G401 (cell line): ENCODE measurements around the gene AUNIP. TPM values are rescaled to one million over a fixed set of nuclear protein-coding genes. Genes with fewer than 3 reads are reported as not detected.
A peak's percentile ranks its signal among the peaks of the same experiment; 100 is the strongest.
"Not testable (repeated sequence)": the region's sequence is repeated elsewhere in the genome, so short reads cannot be mapped to it uniquely, and the experiment has no call there.

ENCODE experiments used
- DNase-seq: peaks from one replicate; pipeline ENCODE4 v3.0.0-alpha.2; 2015; ENCODE audit warnings: low spot score
- in situ Hi-C: cut with HindIII; loops from 2 replicates; pipeline ENCODE4 v1.10.0; 2016; ENCODE audit warnings: low sequenced_read_pairs, mixed read lengths
- total RNA-seq: library from RNA; depleted of rRNA; stranded (reverse); fragments of >200 nt; shearing (Covaris generic); gene quantifications from 2 replicates; pipeline ENCODE4 v1.2.3, GENCODE V29; 2014

AUNIP gene
- total RNA-seq, 1 experiment from 2014 or later: 28.9 TPM

DNA sequence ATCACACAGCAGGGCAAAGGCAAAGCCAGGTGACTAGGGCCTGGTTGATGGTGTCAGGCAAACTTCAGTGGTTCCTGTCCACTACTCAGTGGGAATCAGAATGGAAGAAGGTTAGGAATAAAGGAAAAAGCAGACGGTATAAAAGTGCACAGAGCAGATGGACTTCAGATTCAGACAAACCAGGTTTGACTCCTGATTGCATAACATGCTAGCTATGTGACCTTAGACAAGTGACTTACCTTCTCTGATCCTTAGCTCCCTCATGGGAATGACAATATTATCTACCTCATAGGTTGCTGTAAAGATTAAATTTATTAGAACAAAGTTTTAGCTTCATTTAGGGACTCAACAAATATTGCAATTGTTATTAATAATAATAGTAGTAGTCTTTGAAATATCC, 11.4 kb upstream of the AUNIP start:
- in situ Hi-C loops: no loop called here

DNA sequence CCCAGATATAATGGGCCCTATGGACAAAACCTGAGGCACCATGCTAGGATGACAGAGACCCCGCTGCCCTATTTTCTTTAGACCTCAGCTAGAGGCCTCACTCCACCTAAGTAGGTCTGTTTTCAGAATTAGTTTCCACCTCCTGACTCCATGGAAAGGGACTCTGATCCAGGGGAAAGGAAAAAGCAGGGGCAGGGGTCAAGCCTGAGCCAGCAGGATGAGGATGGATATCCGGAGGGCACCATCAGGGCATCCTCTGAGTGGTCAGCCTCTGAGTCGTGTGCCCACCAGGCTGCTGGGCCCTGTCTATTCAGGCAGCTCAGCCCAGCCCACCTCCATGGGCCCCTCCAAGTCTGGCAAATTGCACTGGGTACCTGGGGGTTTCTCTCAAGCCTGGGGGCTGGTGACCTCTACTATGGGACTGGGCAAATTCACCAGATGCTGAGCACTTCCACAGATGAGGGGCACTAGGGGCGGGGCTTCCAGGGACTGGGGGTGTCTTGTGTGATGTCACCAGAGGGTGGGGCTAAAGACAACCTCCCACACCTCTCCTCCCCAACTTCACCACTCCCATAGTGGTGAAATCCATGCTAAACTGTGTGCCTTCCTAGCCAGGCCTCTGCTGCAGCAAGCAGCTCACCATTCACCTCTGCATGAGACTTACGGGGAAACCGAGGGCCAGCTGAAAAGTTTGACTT, 10.8 kb upstream of the AUNIP start:
- in situ Hi-C loops: no loop called here
- no peak for DNase-seq

More for the DNA sequence above, 11.4 kb upstream of the AUNIP start:
- no peak for DNase-seq

DNA sequence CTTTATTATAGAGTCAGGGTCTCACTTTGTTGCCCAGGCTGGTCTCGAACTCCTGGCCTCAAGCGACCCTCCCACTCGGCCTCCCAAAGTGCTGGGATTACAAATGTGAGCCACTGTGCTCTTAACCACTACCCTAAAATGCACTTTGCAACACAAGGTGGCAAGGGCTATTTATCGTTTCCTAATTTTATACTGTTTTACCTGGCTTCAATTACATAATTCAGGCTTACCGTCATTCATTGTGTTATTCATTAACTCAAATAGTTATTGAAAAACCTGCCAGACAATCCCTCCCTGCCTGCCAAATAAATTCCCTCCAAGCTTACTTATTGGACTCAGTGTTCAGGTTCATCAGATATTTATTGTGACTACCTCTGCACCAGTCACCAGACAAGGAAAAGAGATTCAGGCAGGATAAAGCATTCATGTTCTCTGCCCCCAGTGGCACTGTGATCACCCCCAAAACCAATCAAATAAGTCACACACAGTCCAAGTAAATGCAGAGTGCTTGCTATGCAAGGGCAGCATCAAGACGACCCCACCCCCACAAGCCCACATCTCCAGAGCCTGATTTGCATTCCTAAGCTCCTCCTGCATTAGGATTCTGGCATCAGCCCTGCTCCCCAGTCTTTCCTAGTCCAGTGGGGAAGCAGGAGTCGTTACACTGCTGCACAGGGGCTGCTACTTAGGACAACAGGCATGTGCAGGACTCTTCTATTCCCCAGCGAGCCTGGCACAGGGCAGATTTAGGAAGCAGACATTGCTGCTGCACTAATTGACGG, 8.1 kb upstream of the AUNIP start:
- no peak for DNase-seq
- in situ Hi-C loops: no loop called here

DNA sequence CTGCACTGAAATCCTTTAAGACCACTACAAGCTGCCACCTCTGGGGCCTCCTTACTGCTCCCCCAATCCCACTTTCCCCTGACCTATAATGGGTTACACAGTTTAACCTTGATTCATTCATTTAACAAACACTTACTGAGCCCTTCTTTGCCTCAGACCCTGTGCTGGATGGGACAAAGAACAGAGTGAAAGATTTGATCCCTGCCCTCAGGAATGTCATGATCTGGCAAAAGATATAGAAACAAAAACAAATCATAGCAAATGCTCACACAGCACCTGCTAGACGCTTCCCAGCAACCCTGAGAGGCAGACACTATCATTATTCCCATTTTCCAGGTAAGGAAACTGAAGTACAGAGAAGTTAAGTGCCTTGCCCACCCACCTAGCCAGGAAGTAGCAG, 7.0 kb upstream of the AUNIP start:
- in situ Hi-C loops: no loop called here
- no peak for DNase-seq

DNA sequence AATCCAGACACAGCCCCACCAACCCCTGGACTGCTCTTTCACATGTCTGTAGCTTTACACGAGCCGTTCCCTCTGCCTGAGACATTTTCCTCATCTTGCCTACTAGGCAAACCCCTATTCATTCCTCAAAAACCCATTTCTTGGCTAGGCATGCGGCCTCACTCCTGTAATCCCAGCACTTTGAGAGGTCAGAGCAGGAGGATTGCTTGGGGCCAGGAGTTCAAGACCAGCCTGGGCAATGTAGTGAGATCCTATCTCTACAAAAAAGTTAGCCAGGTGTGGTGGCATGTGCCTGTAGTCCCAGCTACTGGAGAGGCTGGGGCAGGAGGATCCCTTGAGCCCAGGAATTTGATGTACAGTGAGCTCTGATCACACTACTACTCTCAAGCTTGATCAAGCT, 5.2 kb upstream of the AUNIP start:
- in situ Hi-C loops: no loop called here
- no peak for DNase-seq

DNA sequence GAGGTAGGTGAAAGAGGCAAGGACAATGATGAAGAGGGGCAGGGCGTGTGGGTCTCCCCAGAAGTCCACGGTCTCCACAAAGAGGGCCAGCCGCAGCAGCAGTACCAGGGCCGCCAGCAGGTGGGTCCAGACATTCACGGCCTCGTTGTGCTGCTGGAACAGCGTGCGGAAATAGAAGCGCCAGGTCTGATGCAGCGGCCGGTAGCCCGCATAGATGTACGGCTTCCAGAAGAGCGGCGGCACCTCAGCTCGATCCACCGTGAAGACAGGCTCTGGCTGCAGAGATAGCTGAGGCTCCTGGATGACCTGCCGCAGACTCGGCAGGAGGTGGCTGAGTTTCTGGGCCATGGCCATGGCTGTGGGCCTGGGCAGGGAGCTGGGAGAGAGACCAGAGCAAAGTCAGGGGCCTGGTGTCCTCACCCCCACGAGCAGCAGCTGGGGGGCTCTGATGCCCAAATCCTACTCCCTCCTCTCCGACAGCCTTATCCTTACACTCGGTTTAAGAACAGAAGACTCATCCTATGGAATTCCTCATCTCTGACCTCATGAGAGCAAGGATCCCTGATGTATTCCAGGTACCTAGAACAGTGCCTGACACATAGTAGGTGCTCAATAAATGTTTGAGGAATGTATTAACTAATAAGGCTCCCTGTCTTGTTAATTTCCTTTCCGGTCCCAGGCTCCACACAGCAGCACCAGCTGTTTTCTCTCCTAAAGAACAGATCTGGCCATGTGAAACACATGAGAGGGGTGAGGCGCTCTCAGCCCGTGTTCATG, 4.4 kb upstream of the AUNIP start:
- peak; percentile 71 for DNase-seq
- in situ Hi-C loops: no loop called here

DNA sequence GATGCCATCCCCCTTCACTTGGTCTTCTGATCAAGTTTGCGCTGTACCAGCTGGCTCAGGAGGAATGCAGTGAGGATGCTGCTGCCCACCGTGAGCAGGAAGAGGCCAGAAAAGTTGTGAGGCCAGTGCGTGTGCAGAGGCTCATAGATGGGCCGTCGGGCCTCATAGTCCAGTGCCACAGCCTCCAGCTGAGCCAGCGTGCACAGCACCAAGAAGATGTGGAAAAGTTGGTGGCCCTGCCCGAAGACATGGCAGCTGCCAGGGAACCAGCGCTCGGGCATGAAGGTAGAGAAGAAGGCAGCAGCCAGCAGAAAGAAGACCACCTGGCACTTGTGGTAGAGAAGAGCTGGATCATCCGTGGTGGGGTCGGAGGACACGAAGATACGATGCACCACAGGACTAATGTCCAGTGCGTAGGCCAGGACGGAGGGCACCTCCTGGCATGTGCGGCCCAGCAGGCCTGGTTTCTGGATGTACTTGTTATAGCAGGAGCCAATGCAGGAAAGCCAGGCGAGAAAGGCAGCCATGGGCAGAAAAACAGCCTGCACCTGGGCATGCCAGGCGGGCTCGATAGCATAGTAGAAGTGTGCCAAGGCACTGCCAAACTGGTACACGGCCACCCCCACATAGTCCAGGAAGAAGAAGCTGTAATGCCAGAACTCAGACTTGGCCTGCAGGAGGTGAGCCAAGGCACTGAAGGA, 3.7 kb upstream of the AUNIP start:
- DNase-seq: peak; percentile 74
- in situ Hi-C loops: no loop called here

DNA sequence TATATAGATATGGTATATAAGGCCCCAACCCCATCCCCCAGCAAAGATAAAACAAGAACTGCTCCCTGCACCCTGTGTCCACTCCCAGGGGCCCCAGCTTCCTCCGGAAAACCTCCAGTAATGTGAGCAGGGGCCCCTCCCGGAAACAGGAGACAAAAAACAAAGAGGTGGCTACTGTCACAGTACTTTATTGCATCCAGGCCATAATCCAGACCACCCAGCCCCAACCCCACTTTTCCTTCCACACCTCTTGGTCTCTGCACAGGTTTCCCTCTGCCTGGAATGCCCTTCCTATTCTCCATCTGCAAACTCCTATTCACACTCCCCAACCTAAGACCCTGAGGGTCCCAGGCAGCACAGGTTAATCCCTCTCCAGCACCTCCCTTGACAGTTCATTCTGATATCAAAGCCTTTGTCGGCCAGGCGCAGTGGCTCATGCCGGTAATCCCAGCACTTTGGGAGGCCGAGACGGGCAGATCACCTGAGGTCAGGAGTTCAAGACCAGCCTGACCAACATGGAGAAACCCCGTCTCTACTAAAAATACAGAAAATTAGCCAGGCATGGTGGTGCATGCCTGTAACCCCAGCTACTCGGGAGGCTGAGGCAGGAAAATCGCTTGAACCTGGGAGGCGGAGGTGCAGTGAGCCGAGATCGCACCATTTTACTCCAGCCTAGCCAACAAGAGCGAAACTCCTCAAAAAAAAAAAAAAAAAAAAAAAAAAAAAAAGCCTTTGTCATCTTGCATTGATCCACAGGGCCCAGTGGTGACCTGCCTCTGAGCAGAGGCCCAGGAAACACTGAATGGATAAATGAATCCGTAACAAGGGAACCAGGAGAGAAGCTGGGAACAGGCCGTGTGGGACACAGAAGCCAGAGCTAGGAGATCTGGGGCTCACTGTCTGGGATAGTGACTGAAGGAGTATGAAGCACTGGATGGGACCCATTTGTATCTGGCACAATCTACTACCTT, 2.3 kb upstream of the AUNIP start:
- in situ Hi-C loops: no loop called here
- DNase-seq: no peak

DNA sequence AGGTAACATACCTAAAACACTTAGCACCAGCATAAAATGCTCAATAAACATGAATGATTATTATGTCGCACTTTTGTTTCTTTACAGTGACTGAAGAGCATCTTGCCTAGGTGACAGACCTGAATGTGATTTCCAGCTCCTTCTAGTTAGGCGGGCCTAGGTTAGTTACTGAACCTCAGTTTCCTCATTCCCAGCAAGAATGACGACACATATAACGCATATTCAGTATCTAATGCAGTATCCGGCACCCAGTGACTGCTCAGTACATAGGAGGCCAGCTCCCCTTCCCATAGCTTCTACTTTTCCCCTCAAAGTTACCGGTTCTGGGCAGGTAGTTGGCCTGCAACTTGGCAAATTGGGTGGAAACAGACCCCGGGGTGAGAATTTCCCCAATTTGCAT, 763 bp downstream of the AUNIP start:
- DNase-seq: no peak

DNA sequence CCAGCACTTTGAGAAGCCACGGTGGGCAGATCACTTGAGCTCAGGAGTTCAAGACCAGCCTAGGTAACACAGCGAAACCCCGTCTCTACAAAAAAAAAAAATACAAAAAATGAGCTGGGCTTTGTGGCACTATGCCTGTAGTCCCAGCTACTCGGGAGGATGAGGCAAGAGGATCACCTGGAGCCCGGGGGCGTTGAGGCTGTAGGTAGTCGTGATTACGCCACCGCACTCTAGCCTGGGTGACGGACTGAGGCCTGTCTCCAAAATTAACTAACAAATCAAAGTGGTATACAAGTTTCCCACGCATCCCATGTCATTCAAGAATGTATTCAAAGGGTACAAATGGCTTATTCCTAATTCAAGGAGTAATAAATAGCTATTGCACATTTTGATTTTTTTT, 2.4 kb downstream of the AUNIP start:
- in situ Hi-C loops: no loop called here
- no peak for DNase-seq

More for the DNA sequence above, 763 bp downstream of the AUNIP start:
- in situ Hi-C loops: no loop called here

DNA sequence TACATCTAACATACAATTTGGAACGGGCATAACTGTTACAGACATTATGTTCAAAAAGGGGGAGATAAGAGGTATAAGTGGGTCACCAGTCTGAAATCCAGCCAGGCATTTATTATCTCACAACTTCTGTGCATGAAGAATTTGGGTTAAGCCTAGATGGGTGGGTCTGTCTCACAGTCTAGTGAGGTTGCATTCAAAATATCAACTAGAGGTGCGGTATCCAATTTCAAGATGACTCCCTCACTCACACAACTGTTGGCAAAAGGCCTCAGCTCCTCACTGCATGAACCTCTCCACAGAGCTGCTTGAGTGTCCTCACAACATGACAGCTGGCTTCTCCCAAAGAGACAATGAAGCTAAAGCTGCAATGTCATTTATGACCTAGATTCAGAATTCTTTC, 4.7 kb downstream of the AUNIP start:
- in situ Hi-C loops: no loop called here
- no peak for DNase-seq

DNA sequence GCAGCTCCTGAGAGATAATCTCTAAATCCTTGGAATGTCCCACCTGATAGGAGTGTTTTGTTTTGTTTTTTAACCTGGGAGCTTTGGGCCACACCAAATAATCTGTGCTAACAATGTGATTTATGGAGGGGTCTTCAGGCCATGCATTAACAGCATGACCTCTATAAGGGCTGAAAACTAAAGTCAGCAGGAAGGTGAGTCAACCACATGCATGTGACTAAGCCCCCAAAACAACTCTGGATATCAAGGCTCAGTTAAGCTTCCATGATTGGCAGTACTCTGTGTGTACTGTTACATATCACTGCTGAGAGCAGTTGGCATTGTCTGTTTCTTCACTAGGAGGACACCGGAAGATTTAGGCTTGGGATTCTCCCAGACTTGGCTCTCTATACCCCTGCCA, 10.7 kb downstream of the AUNIP start:
- in situ Hi-C loops: no loop called here
- no peak for DNase-seq

DNA sequence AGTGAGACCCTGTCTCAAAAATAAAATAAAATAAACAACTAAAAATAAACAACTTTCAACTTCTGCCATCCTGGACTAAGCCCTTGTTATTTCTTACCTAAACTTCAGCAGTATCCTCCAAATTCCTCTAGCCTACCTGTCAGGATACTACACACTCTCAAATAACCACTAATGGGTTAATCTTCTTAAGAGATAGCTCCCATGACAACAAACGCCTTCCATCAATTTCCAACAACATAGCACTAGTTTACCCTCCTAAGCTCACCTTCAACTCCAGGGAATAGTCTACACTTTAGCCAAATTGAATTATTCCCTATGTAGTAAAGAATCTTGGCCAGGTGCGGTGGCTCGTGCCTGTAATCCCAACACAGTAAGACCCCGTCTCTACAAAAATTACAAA, 11.3 kb downstream of the AUNIP start:
- in situ Hi-C loops: no loop called here
- DNase-seq: no peak

DNA sequence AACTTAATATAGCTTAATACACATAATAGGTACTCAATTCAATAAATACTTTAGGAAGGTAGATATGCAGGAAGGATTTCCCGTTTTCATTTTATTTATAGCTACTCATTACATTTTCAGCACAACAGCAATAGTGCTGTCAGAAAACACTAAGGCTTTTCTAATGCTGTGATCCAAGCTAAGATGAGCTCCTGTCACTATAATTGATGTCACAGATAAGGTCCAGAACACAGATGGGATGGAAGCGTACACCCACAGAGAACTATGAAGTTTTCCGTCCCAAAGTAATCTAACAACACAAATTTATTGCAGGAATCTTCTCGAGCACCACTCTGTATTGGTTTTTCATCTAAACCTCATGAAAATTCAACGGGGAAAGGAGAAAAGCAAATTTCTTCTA, 13.6 kb downstream of the AUNIP start:
- DNase-seq: no peak
- in situ Hi-C loops: no loop called here

DNA sequence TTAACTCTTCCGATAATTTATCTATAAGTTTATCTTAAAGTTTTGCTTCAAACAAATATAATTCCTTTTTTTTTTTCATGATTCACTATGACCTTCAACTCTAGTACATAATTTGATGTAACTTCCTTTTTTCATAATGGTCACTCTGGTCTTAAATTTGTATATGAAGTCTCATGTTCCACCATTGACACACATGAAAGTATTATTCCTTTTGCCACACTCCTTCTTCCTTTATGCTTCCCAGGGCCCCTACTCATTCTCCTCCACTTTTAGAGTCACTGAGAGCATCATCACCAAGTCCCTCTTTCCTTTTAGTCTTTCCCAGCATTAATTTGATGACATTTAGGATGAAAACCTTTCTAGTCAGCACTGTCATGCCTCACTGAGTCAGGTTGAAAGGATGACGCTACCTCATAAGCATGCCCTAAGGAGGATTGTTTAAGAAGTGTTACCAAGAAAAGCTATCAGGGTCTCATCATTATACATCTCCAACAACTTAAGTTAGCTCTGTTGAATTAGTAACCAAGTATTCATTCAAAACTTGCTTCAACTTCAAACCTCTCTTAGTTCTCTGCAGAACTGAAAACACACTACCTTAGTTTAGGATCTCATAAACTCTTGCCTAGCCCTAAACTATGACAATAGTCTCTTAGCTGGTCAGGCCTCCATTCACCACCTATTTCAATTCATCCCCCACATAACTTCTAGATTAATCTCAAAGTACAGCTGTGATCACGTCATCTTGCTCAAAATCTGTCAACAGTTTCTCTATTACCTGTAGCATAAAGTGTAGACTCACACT, 14.5 kb downstream of the AUNIP start:
- in situ Hi-C loops: no loop called here
- DNase-seq: no peak

DNA sequence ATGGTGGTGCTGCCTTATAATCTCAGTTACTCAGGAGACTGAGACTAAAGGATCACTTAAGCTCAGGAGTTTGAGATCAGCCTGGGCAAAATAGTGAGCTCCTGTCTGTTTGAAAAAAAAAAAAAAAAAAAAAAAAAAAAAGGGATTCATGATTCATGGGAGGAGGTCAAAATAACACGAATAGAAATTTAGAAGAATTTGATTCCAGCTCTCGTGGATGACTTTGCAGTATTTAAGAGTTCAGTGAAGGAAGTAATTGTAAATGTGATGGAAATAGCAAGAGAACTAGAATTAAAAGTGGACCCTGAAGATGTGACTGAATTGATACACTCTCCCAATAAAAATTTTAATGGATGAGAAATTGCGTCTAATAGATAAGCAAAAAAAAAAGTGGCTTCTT, 15.8 kb downstream of the AUNIP start:
- DNase-seq: no peak
- in situ Hi-C loops: no loop called here

DNA sequence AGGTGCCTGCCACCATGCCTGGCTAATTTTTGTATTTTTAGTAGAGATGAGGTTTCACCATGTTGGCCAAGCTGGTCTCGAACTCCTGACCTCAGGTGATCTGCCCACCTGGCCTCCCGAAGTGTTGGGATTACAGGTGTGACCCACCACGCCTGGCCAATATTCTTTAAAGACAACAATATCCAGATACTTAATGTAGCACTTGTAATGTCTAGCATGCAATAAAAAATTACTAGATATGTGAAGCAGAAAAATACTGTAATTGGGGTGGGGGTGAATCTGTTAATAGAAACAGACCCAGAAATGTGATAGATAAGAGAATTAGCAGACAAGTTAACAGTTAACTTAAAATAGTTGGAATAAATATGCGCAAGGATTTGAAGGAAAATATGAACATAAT, 19.4 kb downstream of the AUNIP start:
- DNase-seq, in situ Hi-C loops: not testable (repeated sequence)
